GM12875 (cell line): Measurements from ENCODE around the gene SERP2.

ENCODE experiments used
- H3K4me3 ChIP-seq: one replicate; pipeline ENCODE4 v1.5.1; 2011; ENCODE audit warnings: low read depth, low read length, control low read depth
- CTCF ChIP-seq: IDR thresholded peaks from 2 replicates; pipeline ENCODE4 v1.5.1; 2011; ENCODE audit warnings: low read depth, mild to moderate bottlenecking, control low read depth, inconsistent platforms, low read length, moderate library complexity, borderline replicate concordance; ENCODE audit not compliant: insufficient read depth

SERP2 gene

DNA sequence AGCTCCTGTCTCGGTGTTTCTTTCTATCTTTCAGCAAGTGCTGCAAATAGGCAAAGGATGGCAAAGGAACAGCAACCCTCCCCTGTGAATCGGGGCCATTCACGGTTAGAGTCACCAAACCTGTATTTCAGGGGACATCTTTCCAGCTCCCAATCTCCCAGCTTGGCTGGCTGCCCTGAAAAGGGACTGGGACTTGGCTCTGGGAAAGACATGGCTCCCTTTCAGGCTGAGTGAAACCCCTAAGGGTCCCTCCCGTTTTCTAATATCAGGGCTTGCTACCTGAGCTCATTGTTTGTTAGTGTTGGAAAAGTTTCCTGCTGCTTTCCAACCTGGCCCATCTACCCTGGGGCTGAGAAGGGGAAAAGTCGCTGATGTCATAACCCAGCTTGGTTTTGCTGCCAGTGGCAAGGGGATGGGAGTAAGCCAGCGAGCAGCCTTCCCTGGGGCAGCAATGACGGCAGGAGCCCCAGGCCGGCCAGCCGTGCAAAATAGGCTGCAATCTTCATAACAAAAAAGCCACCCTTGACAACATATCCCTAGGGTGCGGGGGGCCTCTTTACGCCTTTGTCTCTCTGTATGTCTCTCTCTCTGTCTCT lies 29.9 kb downstream of the SERP2 start:
- H3K4me3 ChIP-seq: no peak overlapping the region
- TF ChIP-seq CTCF: no peak

DNA sequence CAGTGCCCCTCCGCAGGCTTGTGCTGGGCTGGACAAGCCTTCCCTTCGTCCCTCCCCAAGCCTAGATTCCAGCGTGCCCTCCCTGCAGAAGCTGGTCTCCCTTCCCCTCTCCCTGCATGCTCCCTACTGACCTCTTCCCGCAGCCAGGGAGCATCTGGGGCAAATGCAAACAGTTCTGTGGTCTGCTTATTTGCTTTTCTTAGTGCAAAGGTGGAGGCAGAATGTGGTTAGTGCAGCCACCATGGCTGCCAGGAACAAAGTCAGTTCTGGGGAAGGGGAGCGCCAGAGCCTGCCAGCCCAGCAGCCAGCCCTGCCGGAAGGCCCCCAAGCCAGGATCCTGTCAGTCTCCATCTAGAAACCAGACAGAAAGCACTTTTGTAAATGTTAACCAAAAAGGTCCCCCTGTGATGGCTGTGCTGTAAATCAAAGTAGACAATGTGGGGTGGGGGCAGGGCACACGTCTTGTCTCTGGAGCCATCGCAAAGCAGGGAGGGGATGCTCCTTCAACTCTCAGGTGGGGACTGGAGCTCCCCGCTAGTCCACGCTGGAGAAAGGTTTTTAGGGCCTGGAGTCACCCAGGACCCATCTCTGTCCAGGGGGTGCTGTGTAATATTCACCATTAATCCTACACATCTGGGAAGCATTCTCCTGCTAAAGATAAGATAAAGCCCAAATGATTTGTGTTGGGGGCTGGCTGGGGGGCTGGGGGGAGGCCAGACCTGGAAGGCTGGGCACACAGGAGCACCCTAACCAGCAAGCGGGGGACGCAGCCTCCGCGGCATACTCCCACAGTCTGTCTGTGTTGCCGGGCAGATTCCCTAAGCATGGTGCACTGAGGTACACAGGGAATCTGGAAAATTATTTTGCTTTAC lies 30.9 kb downstream of the SERP2 start:
- no peak for TF ChIP-seq CTCF
- no peak overlapping the region for H3K4me3 ChIP-seq

GRCh38 chr13:44406617-44407016 lies 33.0 kb downstream of the SERP2 start:
- H3K4me3 ChIP-seq: no peak overlapping the region
- TF ChIP-seq CTCF: no peak

- no peak overlapping the region for H3K4me3 ChIP-seq
- no peak for TF ChIP-seq CTCF
Observed at GRCh38 chr13:44407379-44407778, 33.8 kb downstream of the SERP2 start.

GRCh38 chr13:44407891-44408290 lies 34.3 kb downstream of the SERP2 start:
- H3K4me3 ChIP-seq: no peak overlapping the region
- TF ChIP-seq CTCF: no peak

DNA sequence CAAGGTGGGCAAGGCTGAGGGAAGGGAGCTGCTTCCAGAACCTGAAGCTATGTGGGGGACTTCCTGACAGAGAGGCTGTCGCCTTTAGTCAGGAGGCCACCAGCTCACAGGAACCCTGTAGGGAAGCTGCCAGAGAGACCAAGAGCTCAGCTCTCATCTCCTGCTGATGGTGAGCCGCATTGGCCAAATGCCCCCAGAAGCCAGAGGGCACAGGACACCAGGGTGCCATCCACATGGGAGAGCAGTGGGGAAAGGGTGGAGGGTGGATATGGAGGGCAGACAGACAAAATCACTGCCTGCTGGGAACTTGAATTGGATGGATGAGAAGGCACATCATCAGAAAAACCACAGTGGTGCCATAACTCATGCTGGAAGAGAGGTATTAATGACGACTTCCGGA lies 36.0 kb downstream of the SERP2 start:
- TF ChIP-seq CTCF: no peak

More for the DNA sequence above, 36.0 kb downstream of the SERP2 start:
- no peak overlapping the region for H3K4me3 ChIP-seq
